HL-60/S4 treated with phorbol 12-myristate 13-acetate at 8.2 ng/mL for 4 days and 3 days (cell line): Measurements from ENCODE around the gene NBEA.

Experiments used
- in situ Hi-C: fragments of 300-500 bp; cut with MboI; formaldehyde crosslinking; loops from 2 replicates; pipeline ENCODE4 v1.15.0; 2022; ENCODE audit warnings: low sequenced_read_pairs

Gene NBEA

DNA sequence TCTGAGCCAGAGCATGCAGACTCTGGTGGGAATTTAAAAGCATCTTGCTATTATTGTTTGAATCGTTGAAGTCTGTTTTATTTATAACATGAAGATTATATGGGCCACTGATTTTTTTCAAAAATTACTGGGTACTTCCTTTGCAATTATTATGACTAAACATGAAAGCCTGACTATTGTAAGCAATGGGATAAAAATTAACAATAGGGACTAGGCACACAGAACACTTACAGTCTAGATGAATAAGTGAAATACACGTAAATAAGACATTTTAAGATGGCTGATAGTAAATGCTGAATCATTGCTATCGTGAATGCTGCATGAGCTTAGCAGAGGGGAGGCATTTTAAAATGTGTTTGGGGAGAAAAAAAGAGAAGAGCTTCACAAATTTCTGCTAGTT is 615.4 kb downstream of the NBEA start:
- in situ Hi-C loops: no loop called here

DNA sequence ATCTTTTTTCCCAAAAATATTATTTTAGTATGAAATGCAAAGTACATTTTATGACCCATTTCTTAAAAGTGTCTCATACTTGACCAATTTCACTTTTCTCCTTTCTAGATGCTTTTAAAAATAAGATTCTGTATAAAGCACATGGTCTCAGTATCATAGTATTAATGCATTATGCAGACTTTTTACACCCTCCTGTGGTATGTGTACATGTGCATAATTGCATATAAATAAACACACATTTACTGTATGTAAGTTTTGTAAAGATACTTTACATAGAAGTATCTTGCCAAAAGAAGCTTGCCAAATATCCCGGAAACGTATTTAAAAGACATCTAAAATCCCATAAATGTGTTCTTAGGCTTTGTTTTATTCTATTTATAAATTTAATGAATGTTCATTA is 619.5 kb downstream of the NBEA start:
- in situ Hi-C loops: no loop called here

DNA sequence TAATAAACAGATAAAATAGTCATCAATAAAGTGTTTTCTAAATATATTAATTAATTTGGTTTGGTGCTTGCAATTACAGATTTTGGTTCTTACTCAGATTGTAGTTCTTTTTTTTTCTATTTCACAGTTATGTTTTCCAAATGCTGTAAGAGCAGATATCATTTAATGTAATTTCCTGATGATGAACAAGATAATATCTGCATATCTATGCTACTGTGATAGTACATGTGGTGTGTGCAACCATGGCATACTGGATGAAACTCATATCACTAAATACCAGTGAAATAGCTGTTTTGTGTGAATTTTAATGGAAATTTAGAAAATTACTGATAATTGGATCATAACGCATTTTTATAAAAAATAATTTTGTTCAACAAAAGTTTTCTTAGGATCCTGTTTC is 623.2 kb downstream of the NBEA start:
- in situ Hi-C loops: no loop called here

DNA sequence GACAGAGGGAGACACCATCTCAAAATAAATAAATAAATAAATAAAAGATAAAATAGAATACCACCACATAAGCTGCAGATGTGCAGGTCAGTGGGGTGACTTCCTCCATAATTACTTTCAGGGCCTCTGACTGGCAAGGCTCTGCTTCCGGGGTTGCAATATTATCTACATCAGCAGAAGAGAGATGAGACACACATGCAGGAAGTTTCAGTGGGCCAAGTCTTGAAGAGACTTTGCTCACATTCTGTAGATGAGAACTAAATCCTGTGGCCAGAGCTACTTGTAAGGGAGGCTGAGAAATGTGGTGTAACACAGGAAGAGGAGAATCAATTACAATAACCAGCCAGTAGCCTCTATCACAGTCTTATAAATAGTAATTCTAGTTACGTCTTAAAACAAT is 624.3 kb downstream of the NBEA start:
- in situ Hi-C loops: no loop called here

DNA sequence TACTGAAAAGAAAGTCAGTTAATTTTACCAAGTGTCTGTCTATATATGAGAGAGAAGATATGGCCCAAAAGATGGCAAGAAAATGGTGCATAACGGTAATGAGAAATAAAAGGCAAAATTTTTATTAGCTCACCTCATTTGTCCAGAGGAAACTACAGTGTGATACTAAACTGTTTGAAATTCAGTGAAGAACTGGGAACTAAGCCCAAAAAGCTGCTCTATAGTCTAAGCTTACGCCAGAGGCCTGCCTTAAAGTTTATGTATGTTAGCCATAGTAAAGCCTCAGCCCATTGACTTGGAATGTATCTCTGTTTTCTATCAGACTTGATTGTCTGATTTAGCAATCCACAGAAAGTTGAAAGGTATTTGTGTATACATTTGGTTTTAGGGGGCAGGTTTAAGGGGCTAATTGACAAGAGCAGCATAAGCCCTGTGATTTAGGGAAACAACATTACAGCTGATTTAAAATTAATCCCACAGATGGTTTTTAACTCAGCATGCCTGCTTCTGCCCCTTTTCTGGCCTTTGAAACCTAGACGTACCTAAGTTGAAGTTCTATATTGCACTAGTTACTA is 625.4 kb downstream of the NBEA start:
- in situ Hi-C loops: no loop called here

DNA sequence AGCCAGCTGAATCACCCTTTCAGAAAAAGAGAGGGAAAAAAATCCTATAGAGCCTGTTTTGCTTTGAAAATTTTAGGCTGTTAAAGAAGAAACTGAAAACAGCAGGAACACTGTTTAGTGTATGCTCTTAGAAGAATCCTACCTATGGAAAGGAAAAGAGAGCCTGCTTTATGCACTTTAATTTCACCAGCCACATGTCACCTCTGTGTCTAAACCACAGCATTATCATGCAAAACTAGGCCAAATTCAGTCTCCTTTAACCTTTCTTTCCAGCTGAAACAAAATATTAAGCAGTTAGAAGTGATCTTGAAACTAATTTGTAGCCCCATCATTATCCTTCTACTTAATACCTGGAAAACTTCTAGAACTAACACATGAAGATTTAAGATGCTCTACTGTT is 631.6 kb downstream of the NBEA start:
- in situ Hi-C loops: no loop called here

DNA sequence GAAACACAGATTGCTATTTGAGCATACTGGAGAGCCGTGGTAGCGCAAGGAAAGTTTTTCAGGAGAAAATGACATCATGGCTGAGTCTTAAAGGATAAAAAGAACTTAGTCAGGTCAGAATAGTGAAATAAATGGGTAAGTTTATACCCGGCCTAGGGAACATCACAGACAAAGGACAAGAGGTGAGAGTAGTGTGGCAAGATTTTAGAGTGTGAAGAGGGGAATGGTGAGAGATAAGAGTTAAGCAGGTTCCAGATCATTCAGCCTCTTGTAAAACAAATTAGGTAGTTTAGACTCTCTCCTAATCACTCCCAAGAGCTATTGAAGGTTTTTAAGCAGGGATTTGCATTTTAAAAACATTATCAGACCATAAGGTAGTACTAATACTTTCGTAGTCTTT is 650.4 kb downstream of the NBEA start:
- in situ Hi-C loops: no loop called here

DNA sequence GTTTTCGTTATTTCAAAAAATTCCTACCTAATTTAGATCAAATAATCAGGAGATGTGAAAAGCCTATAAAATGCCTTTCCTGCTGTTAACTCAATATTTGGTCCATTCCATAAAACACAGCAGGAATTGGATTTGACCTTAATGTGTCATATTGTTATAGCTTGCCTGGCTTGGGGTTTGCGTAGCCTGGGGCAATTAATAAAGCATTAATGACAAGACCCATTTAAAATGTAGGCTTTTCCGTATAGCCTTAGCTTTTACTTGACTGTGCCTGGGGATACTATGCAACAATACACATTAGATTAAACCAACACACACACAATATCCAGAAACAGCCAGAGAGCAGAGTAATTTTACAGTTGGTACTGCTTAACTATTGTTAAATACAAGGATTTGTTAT is 651.6 kb downstream of the NBEA start:
- in situ Hi-C loops: no loop called here

DNA sequence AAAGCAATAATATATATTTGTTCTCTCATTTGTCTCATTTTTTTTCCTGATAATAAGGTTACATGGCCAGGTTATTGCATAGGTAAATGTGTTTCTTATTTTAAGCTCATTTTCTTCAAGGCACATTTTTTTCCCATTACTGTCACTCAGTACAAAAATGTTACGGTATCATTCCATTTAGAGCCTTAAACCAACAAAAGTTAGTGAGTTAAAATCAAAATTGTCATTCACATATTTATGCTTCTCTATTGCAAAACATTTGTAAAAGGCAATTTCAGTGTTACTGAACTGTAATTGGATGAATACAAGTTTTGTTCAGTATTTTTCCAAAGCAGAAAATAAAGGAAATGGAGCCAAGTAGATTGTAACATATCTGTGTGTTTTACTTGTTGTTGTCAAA is 652.0 kb downstream of the NBEA start:
- in situ Hi-C loops: no loop called here

DNA sequence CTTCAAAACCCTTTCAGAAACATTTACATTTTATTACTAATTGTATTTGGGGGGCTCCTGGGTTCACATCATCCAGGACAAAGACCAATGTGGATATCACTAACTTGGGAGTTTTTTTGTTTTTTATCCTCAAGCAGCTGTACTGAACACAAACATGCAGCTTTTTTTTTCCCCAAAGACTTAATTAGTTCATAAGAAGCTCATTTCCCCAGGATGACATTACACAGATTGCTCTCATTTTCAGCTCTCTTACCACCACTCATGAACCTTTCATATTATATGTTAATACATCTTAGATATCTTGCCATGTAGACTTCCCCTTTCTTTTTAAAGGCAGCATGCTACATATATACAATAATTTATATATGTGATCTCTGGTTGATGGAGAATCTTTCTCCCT is 653.1 kb downstream of the NBEA start:
- in situ Hi-C loops: no loop called here

DNA sequence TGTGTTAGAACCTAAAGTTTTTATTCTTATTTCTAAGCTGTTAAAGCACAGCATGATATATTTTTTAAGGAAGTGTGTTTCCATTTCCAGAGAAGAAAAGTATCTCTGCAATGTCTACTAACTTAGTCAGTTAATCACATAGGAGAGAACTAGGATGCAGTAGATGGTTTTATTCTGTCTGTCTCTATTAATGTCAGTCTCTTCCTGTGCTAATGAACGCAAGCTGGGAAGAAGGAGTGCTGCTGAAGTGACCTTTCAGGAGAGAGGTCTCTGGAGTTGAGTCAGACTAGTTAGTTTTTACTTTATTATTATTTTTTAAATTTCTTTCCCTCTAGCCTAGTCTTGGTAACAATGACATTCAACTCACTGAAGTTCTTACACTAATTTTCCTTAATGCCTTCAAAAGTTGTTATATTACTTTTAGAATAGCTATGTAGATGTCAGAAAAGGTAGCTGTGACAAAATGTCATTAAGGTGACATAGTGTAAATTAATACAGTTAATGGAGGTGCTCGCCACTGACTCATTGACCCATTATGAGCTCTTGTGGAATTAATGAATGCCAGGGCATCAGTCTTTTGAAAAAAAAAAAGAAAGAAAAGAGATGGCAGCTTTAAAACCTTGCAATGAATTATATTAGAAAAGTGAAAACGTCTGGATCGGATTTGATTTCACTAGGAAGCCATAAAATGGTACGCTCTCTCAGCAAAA is 654.4 kb downstream of the NBEA start:
- in situ Hi-C loops: no loop called here

DNA sequence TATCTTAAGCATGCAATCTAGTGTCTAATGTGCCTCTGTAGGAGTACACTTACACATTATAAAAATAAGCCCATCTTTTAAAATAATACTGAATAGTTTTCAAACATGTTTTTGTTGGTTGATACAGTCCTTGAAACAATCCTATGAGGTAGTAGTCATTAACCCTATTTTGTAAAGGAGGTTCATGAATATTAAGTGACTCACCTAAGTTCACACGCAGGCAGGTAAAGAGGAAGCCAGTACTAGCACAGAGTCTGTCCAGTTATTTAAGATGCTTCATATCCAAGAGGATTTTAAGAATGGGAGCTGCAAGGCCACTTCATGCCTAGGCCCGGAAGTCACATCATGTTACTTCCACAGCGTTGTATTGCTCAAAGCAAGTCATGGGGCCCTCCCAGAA is 655.4 kb downstream of the NBEA start:
- in situ Hi-C loops: no loop called here

DNA sequence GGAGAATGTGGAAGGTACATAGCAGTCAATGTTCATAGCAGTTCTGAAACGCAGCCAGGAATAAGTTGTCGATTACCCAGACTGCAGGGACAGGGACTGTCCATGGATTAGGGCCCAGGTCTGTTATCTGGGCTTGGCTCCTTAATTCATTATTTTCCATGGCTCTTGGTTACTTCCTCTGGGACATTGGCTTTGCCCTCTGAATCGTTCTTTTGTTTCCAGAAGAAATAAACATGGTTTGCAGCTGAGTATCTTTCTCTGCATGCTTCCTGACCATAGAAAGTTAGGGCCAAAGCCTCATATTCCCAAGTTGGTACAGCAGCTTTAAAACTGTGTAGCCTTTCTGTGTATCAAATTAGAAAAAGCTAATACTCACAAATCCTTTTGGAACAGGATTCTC is 656.2 kb downstream of the NBEA start:
- in situ Hi-C loops: no loop called here

DNA sequence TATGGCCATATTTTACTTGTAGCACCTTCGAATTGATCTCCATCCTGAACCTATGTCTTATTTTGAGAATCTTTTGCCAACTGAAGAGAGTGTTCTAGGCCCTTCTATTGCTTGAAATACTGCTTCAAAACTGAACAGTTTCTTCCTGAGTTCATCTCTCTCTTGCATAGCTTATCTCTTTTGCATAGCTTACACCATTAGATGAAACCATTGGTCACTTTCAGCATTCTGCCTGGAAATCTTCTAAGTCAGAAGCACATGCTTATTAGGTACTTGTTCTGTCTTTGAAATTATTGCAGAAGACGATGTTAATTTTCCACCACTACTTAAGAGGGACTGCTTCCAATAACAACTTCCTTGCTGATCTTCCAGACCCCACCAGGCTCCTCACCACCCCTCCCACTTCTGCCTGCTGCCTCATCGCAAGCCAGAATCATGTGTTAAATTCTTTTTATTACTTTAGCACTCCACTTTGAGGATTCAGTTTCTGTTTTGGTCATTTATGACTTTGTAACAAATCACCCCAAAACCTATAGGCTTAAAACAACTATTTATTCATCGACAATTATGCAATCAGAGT is 656.8 kb downstream of the NBEA start:
- in situ Hi-C loops: no loop called here

DNA sequence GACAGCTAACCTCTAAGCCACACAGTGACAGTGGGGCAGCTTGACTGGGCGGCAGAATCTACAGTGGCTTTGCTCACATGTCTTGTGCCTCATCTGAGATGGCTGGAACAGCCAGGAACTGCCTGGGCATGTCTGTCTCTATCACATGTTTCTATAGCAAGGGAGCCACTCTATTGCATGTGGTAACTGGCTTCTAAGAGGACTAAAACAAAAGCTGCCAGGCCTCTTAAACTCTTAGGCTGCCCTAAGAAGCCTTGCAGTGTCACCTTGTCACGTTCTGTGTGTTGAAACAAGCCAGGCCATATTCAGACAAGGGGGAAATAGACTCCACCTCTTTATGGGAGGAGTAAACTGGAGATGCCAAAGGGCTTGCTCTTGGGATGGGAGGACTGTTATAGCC is 657.3 kb downstream of the NBEA start:
- in situ Hi-C loops: no loop called here

DNA sequence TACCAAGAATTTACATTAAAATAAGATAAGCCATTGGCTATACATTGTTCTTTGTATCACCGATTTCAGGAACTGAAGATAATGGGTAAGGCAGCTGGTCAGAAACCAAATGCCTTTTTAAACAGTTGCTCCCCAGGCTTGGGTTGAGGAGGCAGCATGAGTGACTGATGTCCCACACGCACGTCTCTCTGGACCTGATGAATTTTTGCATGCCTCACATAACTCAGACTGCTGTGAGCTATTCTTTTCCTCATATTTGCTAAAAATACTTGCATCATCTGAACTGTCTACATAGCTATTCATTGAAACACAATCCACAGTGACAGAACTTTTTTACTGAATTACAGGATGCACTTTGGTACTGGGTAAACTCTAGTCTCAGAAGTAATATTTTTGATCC is 658.1 kb downstream of the NBEA start:
- in situ Hi-C loops: no loop called here

DNA sequence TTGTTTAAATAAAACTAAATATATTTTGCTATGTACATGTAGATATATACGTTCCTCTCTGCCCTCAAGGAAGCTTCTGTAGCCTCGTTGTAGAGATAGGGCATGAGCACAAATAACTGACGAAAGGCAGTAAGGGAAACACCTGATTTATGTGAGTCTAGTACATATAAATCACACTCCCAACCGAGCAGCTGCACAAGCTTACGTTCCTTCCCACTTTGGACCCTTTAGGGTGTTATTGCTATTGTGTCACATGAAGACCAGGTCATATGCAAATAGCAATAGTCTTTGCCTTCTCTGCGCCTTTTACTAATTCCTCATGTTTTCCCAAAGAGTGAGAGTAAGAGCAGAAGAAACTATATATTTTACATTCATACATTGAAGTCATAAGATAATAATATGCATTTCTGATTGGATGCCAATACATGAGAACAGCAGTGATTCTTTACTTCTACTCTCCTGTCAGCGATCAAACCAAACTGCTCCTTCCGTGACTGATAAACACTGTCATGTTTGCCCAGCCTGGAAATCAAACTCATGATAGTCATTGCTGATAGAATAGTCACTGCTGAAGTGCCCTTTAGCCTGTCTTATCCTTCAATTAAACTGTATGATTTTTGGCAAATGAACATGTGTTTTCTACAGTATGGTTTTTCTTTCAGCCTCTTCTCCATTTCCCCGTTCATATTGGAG is 661.7 kb downstream of the NBEA start:
- in situ Hi-C loops: no loop called here

DNA sequence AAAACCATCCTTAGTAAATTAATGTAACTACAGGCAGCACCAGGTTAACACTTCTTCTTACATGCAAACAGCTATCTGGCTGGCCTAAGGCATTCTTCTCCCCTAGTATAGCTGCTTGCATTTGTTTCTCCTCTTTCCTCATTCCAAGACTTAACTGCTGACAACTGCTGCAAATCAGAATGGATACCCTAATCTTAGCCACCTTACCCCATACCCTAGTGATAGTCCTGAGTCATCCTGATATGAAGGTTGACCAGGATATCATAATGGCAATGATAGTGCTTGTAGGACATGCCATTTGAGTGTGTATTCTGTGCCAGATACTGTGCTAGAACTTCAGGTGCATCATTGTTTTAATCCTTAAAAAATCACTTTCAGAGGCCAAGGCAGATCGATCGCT is 672.6 kb downstream of the NBEA start:
- in situ Hi-C loops: no loop called here

DNA sequence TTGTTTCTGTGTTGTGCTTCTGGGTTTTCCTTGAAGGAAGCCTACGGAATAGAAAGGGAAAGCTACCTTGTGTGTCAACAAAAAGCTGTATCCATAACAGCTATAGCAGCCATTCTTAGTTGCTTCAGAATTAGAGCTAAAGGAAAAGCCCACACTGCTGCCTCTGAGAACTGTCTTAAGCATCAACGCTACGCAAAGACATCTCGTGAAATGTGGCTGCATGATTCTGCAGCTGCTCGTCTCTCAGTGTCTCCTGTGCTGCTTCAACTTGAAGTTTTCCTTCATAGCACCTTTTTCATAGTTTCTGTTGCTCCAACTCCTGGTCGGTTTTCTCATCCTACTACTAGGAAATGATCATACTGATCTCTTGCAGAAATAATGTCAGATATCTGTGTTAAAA is 675.4 kb downstream of the NBEA start:
- in situ Hi-C loops: no loop called here

DNA sequence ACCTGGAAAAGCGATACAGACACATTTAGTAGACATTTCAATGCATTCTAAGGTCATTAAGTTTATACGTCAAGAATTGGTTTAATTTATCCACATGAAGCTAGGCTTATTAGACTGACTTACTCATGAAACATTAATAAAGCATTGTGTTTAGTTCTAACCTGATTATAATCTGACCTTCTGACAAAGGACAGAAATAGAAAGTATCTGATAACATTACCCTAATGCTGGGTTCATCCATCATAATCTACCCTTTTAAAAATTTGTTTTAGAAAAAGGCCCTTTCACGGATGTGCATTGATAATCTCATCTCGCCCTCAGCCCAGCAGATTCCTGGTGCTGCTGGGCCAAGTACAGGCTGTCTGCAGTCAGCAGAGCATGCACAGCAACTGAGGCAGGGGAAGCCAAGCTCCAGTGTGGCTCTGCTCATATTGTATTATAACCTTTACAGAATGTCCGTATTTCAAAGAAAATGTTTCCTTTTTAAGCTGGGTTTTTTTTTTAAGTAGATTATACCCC is 676.6 kb downstream of the NBEA start:
- in situ Hi-C loops: no loop called here

DNA sequence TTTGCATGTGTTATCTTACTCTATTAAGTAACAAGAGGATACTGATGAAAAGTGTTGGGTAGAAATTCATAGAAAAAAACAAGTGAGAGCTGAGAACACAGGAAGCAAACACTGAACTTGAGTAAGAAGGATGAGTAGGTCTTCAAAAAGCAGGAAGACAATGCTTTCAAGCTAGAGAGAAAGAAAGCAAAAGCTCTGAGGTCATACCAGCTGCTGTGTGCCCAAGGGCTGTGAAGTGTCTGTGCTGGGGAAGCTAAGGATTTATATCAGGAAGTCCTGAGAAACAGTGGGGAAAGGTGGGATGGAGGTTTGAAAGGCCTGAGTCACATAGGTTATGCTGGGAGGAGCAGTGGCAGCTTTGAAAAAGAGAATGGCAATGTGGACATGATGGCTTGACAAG is 679.9 kb downstream of the NBEA start:
- in situ Hi-C loops: no loop called here

DNA sequence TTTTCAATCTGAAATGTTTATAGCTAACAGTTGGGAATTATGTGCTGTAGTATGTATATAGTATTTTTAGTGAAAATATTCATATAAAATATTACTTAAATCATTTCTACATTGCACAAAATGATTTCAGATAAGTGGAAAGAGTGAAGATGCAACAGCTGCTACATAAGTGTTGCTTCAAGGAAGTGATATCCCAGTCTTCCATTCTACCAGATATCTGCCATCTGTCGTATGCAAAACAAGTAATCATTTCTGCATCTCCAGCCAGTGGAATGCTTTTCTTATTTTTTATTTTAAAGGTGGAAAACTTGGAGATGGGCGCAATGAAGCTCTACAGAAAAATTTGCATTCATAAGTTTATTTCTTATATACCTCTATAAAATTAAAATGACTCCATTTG is 687.0 kb downstream of the NBEA start:
- in situ Hi-C loops: no loop called here
